HG03066 (cell line): ENCODE measurements around the gene OBSCN.
"Not testable (repeated sequence)": the region's sequence is repeated elsewhere in the genome, so short reads cannot be mapped to it uniquely, and the experiment has no call there.

Experiments
- ATAC-seq: cut with Tn5 transposase; IDR thresholded peaks from one replicate; pipeline ENCODE4 v1.9.1; 2021; ENCODE audit warnings: low read depth; ENCODE audit not compliant: unreplicated experiment

Gene OBSCN

DNA sequence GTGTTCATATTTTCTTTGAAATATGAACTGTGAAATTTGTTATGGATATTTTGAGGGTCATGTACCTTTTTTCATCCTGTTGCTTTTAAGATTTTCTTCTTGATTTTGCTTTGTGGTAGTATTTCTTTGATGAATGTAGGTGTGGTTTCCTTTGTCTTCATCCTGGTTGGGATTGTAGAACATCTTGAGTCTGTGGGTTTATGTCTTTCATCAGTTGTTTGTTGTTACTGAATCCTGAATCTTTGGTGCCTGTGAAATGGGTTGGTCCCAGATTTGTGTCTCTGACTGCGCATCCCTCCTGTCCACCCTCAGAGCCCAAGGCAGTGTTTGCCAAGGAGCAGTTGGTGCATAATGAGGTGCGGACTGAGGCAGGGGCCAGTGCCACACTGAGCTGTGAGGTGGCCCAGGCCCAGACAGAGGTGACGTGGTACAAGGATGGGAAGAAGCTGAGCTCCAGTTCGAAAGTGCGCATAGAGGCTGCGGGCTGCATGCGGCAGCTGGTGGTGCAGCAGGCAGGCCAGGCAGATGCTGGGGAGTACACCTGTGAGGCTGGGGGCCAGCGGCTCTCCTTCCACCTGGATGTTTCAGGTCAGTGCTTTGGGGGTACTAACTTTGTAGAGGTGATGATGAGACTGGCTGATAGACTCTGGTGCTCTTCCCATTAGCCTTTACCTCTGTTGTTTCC lies 38.5 kb downstream of the OBSCN start:
- ATAC-seq = no peak

DNA sequence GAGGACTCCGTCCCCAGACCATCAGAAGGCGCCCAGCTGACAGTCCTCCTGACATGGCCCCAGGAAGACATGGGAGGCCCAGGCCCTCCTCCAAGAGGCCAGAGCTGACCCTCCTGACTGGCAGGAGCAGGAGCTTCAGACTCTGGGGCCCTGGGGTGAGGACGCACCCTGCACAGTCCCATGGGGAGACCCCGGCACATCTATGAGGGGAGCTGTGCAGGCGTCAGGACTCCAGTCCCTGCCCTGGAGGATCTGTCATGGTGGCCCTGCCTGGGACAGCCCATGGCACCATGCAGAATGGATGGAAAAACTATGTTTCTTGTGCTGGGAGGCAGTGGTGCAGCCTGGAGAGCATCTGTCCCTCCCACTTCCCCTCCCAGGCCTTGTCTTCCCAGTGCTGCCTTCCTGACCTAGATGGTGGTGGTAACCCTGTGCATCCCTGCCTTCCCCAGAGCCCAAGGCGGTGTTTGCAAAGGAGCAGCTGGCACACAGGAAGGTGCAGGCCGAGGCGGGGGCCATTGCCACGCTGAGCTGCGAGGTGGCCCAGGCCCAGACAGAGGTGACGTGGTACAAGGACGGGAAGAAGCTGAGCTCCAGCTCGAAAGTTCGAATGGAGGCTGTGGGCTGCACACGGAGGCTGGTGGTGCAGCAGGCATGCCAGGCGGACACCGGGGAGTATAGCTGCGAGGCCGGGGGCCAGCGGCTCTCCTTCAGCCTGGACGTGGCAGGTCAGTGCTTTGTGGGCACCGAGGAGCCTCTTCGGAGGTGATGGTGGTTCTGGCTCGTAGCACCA lies 41.9 kb downstream of the OBSCN start:
- ATAC-seq = no peak

DNA sequence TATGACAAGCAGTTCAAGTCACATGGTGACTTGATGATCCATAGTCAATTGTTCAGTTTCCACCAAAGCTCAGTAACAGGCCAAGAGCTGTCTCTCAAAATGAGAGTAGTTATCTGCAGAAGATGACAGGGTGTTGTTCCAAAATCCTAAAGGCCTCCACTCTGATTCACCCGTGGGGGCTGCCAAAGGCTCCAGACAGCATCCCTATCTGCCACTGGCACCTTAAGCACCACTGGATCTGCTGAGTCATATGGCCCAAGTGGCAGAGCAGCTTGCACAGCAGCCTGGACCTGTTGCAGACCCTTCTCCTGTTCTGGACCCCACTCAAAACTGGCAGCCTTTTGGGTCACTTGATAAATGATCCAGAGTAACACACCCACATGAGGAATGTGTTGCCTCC lies 44.6 kb downstream of the OBSCN start:
- not testable (repeated sequence) for ATAC-seq

DNA sequence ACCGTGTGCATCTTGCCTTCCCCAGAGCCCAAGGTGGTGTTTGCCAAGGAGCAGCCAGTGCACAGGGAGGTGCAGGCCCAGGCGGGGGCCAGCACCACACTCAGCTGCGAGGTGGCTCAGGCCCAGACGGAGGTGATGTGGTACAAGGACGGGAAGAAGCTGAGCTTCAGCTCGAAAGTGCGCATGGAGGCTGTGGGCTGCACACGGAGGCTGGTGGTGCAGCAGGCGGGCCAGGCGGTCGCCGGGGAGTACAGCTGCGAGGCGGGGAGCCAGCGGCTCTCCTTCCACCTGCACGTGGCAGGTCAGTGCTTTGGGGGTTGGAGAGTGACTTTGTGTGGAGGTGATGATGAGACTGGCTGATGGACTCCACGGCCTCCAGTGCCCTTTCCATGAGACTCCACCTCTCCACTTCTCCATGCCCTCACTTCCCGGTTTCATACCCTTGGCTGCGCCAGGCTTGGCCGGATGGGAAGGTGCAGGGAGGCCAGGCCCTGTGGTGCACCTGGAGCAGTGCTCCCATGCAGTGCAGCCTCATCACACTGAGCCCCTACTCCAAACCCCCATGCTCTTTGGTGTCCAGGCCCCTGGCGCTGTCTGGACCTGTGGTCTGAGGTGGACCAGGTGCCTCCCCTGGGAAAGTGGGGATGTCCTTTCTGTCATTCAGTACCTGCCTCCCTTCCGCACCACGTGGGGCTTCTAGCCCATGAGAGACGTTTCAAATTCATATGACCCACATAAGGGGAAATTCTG lies 49.0 kb downstream of the OBSCN start:
- ATAC-seq = no peak

DNA sequence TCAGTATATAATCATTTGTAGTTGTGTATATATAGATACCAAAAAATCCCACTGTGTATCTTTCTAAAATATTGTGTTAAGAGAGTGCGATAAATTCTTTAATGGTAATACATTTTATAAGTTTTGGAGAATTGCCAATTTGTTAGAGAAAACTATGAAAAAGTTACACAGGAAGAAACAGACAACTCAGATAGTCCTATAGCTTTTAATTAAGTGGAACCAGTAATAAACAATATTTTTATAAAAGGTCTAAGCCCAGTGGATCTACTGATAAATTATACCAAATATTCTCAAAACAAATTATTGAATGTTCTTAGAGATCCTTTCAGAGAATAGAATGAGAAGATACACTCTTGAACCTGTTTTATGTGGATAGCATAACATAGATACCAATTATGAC lies 50.6 kb downstream of the OBSCN start:
- ATAC-seq = no peak

DNA sequence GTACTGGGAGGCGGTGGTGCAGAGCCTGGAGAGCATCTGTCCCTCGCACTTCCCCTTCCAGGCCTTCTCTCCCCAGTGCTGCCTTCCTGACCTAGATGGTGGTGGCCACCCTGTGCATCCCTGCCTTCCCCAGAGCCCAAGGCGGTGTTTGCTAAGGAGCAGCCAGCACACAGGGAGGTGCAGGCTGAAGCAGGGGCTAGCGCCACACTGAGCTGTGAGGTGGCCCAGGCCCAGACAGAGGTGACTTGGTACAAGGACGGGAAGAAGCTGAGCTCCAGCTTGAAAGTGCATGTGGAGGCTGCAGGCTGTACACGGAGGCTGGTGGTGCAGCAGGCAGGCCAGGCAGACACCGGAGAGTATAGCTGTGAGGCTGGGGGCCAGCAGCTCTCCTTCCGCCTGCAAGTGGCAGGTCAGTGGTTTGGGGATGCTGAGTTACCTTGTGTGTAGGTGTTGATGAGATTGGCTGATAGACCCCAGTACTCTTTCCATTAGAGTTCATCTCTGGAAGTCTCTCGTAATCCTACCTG lies 51.6 kb downstream of the OBSCN start:
- ATAC-seq = no peak

DNA sequence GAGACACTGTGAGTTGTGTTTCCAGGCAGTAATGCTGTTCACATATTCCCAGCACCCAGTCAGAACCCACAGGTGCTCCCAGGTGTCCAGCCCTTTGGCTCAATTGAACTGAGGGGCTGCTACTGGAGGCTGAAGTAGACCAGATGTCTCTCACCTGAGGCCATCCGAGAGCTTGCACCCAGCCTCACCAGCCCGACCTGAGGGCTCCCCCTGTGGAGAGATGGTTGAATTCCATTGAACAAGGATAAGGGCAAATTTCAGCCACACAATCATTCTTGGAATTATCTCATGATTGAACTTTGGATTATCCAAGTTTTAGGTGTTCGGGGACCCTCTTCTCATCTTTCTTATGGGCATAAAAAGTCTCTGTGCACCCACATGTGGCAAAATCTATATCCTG lies 52.1 kb downstream of the OBSCN start:
- no peak for ATAC-seq

DNA sequence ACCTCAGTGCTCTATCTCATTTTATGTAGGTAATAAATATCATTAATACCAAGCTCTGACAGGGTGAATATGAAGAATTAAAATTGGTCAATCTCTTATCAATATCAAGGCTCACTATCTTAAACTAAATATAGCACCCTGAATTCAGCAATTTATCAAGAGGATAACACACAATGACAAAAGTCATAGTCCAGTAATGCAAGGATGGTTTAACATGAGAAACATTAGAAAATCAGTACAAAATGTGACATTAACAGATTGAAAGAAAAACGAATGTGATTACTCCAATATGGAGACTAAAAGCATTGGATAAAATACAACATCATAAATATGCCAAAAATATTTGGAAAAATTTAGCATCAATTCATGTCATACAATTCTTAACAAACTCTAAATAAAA lies 53.9 kb downstream of the OBSCN start:
- ATAC-seq = no peak

DNA sequence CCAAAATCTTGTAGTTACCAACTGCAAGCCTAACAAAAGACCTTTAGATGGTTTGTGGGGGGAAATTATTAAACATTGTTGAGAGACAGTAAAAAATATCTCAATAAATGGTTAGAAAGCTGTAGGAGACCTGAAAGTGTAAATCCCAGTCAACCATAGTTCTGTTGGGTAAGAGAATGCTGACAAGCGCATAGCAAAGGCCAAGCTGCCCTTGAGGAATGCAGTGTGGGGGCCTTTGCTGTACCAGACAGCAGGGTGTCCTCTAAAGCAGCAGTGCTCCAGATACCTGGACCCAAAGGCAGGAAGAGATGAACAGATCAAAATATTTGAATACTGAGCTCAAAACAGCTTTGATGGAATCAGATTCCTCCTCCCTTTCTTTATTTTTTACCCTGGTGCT lies 54.6 kb downstream of the OBSCN start:
- ATAC-seq = no peak

DNA sequence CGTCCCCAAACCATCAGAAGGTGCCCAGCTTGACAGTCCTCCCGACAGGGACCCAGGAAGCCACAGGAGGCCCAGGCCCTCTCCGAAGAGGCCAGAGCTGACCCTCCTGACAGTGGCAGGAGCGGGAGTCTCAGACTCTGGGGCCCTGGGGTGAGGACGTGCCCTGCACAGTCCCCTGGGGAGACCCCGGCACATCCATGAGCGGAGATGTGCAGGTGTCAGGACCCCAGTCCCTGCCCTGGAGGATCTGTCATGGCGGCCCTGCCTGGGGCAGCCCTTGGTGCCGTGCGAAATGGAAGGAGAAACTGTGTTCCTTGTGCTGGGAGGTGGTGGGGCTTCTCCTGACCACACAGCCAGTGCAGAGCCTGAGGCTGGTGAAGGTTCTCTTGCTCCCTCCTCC lies 55.8 kb downstream of the OBSCN start:
- no peak for ATAC-seq

DNA sequence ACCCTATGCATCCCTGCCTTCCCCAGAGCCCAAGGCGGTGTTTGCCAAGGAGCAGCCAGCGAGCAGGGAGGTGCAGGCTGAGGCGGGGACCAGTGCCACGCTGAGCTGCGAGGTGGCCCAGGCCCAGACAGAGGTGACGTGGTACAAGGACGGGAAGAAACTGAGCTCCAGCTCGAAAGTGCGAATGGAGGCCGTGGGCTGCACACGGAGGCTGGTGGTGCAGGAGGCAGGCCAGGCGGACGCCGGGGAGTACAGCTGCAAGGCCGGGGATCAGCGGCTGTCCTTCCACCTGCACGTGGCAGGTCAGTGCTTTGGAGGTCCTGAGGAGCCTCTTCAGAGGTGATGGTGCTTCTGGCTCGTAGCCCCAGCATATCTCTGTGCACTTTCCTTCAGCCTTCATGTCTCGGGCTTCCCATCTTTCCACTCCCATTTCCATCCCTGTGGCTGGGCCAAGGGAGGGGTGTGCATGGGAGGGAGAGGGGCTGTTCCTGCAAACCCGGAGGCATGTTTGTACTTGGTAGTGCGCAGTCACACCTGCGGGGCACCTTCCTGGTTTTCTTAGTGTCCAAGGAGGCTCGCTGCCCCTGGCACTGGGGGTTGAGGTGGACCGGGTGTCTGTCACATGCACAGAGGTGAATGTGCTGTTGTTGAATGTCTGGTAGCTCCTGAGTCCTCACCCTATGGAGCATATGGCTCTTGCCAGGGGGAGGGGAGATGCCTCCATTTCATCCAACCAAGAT lies 56.4 kb downstream of the OBSCN start:
- no peak for ATAC-seq

DNA sequence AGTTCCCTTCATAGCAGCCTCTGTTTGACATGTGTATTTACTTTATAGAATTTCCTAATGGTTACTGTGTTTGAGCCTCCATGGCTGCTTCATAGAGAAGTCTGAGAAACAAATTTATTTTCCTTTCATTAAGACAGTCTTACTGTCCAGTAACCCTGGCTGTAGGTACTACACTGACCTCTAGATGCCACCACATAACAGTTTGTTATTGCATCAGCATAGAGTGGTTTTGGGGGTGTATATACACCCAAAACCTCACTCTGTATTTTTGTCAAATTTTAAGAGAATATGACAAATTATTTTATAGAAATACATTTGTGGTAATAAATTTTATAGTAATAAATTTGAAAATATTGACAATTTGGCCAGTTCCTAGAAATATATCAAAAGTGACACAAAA lies 57.3 kb downstream of the OBSCN start:
- ATAC-seq = no peak

DNA sequence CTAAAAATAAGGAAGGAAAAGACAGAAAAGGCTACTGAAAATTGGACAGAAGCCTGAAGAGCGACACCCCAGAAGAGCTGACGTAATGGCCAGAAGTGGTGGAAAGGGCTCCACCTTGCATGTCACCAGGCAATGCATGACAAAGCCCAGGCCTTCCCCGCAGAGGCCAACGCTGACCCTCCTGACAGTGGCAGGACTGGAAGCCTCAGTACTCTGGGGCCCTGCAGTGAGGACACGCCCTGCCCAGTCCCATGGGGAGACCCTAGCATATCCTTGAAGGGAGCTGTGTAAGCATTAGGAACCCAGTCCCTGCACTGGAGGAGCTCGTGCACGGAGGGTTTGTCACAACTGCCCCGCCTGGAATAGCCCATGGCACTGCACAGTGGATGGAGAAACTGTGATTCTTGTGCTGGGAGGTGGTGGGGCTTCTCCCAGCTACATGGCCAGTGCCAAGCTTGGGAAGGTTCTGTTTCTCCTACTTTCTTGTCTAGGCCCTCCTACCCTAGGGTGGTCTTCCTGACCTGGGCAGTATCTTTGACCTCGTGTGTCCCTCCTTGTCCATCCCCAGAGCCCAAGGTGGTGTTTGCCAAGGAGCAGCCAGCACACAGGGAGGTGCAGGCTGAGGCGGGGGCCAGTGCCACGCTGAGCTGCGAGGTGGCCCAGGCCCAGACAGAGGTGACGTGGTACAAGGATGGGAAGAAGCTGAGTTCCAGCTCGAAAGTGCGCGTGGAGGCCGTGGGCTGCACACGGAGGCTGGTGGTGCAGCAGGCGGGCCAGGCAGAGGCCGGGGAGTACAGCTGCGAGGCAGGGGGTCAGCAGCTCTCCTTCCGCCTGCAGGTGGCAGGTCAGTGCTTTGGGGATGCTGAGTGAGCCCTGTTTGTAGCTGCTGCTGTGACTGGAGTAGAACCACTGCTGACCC lies 60.4 kb downstream of the OBSCN start:
- no peak for ATAC-seq

DNA sequence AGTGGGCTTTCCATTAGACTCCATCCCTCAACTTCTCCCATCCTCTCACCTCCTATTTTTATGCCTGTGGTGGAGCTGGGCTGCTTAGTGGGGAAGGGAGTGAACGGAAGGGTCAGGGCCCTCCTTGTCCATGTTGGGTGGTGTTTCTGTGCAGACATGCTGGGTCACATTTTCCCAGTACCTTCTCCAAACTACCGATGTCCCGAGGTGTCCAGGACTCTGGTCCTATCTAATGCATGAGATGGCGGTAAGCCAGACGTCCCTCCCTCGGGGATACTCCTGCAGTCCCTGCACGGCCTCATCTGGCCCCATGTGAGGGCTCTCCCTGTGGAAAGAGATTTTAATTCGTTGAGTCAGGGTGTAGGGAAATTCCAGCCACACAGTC lies 61.0 kb downstream of the OBSCN start:
- no peak for ATAC-seq

DNA sequence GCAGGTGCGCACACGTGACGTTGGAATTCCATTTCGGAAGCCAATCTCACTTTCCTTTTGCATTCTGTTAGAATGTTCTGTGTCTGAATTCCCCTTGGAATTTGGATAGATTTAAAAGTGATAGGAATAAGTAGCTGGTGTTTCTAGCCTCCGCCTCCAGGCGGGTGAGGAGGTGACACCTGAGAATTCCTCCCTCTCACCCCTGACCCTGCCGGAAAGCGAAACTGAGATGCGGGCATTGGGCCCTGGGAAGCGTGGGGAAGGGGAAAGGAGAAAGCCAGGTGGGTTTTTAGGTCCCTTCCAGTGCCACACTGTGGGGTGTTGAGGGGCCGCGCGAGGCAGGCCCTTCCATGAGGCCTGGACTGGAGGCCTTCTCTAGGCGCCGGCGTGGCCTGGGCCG lies 61.6 kb downstream of the OBSCN start:
- ATAC-seq = not testable (repeated sequence)

DNA sequence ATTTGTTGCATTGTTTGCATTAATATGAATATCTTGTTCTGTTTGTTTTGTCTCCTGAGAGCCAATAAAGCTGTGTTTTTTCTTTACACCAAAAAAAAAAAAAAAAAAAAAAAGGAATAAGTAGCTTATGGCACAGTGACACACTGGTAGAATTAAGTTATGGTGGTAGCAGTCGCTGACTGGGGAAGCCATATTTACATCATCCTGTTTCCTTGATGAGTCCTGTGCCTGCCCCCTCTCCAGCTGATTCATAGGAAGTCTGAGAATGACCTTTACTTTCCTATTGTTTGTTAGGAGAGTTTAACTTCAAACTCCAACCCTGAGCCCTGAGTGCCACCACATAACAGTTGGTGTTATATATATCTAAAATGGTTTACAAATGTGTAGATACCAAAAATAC lies 62.2 kb downstream of the OBSCN start:
- ATAC-seq = no peak

DNA sequence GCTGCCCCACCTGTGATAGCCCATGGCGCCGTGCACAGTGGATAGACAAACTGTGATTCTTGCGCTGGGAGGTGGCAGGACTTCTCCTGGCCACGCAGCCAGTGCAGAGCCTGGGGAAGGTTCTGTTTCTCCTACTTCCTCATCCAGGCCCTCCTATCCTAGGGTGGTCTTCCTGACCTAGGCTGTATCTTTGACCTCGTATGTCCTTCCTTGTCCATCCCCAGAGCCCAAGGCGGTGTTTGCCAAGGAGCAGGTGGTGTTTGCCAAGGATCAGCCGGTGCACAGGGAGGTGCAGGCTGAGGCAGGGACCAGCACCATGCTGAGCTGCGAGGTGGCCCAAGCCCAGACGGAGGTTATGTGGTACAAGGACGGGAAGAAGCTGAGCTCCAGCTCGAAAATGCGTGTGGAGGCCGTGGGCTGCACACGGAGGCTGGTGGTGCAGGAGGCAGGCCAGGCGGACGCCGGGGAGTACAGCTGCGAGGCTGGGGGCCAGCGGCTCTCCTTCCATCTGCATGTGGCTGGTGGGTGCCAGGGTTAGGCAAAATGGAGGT lies 63.9 kb downstream of the OBSCN start:
- no peak for ATAC-seq

DNA sequence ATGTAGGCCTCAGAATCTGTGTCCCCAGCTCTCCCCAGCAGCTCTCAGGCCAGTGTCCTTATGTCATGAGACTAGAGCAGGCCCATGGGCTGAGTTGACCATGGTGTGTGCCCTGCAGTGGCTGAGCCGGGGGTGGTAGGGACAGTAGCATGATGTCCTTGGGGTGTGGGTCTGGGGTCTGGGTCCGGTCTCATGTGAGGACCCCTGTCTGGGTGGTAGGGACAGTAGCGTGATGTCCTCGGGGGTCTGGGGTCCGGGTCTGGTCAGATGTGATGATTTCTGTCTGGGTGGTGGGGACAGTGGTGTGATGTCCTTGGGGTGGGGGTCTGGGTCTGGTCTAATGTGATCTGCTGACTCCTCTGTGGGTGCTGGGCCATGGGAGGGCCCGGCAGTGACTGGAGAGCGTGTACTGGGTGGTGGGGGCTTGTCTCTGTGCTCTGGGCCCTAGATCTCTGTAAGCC lies 64.5 kb downstream of the OBSCN start:
- no peak for ATAC-seq

DNA sequence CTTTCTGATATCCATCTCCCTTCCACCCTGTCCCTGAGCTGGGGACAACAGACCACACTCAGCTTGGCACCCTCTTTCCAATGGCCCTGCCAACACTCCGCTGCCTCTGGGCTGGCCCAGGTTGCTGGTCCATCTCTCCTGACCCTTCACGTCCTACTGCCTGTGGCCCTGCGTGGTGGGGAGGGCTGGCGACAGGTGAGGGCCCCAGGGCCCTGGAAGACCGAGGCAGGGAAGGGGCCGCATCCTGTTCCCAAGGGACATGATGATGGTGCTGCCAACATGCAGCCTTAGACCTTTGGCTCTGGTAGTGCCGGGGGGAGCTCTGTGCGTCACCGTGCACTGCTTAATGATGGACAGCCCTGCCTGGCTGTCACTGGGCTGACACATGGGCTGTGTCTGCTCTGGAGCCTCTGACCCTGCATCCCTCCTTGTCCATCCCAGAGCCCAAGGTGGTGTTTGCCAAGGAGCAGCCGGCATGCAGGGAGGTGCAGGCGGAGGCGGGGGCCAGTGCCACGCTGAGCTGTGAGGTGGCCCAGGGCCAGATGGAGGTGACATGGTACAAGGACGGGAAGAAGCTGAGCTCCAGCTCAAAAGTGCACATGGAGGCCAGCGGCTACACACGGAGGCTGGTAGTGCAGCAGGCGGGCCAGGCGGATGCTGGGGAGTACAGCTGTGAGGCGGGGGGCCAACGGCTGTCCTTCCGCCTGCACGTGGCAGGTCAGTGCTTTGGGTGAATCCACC lies 65.2 kb downstream of the OBSCN start:
- no peak for ATAC-seq
